Effector CD4-positive, alpha-beta T cell (primary cell): ENCODE results near the gene ANAPC15.

Experiments
- DNase-seq: peaks from one replicate; pipeline ENCODE4 v3.0.0-alpha.2; 2020

Gene ANAPC15

GRCh38 chr11:72124046-72124445 is 11.6 kb upstream of the ANAPC15 start:
- DNase-seq: no peak

DNA sequence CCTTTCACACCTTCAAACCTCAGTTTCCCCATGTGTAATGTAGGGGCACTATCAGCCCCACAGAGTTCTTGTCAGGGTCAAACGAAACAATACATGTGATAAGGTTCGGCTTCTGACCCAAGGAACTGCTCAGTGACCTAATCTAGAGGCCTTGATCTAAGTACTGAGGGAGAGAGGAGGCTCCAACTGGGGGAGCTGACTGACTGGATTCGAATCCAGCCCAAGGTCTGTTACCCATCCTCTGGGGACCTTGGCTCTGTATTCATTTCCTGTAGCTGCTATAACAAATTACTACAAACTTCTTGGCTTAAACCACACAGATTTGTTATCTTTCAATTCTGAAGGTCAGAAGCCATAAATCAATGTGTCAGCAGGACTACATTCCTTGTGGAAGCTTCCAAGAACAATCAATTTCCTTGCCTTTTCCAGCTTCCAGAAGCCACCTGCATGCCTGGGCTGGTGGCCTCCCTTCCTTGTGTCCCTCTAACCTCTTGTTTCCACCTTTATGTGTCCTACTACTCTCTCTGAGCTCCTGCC is 10.7 kb upstream of the ANAPC15 start:
- DNase-seq: no peak

DNA sequence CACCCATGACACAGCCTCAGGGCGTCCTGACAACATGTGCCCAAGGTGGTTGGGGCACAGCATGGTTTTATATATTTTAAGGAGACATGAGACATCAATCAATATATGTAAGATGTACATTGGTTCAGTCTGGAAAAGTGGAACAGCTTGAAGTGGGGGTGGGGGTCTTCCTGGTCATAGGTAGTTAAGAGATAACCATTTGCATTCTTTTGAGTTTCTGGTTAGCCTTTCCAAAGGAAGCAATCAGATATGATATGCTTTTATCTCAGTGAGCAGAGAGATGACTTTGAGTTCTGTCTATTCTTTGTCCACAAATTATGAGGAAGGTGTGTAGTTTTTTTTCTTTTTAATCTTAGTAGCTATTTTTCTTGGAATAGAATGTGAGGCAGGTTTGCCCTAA is 10.1 kb upstream of the ANAPC15 start:
- no peak for DNase-seq

- DNase-seq: no peak
Observed at GRCh38 chr11:72120930-72121329, 8.4 kb upstream of the ANAPC15 start.

DNA sequence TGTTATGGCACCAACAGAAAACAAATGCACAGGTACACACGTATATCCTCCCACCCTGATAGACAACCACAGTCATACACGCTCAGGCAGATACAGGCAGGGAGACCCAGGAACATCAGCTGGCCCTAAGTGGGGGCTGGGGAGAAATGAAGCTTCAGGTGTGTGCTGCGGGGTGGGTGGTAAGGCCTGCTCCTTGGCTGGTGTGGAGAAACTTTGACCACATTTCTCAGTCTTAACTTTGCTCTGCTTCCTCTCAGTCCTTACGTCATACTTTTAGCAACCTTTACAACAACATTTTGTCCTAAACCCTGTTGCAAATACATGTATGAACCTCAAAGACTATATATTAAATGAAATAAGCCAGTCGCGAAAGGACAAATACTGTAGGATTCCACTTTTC is 6.7 kb upstream of the ANAPC15 start:
- DNase-seq: no peak

DNA sequence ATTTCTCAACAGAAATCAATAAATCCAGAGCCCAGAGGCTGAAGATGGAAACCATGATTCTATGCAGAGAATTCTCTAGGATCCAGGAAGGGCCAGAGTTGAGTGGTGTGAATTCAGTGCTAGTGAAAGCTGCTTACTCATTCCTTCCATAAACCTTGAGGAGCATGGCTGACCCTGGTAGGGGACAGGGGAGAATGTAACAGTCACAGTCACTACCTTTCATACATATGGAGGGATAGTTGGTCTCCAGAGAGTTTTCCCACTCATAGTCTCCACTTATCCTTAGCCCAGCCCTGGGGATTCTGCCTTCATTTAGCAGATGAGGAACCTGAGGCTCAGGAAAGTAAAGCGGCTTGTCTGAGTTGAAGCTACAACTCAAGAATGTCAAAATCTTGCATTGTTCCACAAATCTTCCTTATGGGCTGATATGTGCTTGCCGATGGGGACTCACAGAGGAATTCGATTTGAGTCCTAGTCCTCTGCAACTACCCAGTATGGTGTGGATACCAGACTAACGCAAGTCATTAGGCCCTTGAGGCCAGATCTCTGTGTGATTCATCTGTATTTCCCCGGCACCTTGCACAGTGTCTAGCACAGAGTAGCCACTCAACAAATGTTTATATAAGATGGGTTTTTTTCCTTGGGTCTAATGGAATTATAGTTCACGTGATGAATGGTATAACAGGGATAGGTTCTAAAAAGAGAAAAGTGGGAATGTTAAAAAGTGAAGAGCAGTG is 3.7 kb upstream of the ANAPC15 start:
- DNase-seq: no peak

GRCh38 chr11:72114570-72114969 is 2.1 kb upstream of the ANAPC15 start:
- DNase-seq: no peak

- DNase-seq: no peak
Observed at GRCh38 chr11:72112978-72113808, 698 bp upstream of the ANAPC15 start.

DNA sequence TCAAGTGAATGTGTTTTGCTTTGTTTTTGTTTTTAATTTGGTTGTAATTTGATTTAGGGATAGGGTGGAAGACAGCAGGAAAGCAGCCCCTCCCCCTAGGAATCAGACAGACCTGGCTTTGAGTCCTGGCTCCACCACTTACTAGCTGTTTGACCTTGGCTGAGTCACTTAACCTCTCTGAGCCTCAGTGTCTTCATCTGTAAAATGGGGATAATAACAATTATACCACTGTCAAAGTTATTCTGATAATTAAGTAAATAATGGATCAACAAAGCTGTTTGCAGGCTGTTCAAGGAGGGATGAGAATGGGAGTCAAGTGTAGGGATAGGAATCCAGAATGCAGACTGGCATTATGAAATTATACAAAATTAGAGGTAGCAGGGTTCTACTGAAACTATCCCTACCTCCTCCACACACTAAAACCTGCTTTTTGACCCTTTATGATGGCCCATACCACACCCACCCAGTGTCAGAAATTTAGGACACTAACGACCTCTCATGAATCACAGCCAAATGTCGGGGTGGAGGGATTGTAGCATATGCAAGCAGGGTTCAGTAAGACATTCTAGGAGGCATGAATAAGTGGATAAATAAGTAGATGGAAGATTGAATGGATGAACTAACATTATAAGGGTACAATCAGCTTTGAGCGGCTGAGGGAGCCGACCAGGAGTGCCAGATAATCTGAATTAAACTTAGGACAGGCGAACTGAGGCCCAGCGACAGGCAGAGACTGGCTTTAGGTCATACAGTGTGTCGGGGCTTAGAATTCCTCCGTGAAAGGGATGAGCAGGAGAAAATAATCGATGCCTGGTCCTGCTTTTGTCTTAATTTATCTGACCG is 974 bp downstream of the ANAPC15 start:
- DNase-seq: no peak

DNA sequence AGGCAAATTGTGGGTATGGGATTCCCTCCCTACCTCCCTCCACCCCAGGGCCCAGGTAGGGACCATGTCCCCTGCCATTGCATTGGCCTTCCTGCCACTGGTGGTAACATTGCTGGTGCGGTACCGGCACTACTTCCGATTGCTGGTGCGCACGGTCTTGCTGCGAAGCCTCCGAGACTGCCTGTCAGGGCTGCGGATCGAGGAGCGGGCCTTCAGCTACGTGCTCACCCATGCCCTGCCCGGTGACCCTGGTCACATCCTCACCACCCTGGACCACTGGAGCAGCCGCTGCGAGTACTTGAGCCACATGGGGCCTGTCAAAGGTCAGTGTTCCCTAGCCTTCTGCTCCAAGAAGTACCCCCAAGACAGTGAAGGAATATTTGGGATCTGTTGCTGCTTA is 6.6 kb downstream of the ANAPC15 start, which contains the start of gene TOMT:
Gene TOMT (plus strand): TSS at position 37 of the 400 bp plus-strand sequence. CDS start 28 bp downstream, at position 65.
- no peak for DNase-seq

DNA sequence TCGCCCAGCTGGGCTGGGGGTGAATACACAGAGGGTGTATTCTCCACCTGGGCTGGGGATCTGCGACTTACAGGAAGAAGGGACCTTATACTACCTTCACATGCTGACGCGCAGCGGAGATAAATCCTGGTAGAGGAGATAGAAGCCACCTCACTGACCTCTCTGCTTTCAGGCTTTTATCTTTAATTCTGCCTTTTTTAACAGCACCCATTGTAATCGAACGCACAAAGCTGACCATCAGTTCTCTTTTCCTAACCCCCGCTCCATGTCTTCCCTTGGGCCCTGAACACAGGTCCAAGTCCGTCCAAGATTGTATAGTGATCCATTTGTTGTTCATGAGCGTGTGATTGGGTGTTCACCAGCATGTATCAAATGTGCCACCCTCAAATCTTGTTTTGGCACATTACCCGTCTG is 8.7 kb downstream of the ANAPC15 start:
- no peak for DNase-seq

DNA sequence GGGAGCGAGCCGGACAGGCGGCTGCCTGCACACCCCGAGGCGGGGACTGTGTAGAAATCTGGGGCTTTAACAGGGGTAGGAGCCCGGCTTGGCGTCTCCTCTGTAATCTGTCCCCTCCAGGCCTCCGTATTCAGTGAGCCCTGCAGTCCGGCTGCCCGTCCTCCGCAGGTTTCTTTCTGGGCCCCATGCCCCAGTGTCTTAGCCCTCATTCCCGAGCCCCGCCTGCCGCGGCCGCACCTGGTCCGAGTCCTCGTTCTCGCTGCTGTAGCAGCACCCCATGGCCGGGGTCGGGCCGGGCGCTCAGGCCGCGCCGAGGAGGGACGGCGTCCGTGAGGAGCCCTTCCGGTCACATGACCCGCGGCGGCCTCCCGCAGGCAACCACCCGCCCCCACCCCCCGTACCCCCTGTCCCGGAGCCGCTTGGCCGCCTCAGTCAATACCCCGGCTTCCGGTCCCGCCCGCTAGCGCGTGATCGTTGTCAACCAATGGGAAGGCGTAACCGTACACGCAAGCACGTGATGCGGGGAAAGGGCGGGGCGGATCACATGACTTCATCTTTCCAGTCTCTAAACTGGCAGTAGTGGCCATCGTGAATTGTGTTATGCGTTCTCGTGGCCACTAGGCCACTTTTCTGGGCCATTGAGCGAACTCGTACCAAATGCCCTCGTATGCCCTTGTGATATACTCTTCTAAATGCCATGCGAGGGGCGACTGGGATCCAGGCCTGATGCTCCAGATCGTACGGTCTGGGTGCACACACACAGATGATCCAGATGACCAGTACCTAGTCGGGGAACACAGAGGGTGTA is 9.3 kb downstream of the ANAPC15 start, which contains the start of gene LAMTOR1:
Gene LAMTOR1 (minus strand): TSS at position 352 of the 808 bp plus-strand sequence. CDS start 73 bp downstream, at position 279.
- DNase-seq: peak; percentile 97

GRCh38 chr11:72102631-72102945 is 9.9 kb downstream of the ANAPC15 start:
- no peak for DNase-seq

DNA sequence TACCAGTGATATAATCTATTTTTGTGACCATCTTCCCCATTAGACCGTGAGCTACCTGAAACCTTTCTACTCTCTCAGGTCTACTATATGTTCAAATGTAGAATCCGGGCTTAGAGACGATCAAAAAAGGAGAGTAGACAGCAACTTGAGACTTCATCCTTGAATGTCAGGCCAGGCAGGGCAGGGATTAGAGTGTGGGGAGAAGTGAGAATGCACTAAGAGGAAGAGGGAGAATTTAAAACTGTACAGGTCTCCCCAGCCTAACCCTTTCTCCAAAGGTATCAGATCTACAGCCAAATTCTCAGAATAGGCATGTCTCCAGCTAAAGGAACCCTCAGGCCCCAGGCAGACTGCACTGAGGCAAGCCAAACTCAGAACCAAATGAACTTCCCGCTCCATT is 10.3 kb downstream of the ANAPC15 start:
- DNase-seq: no peak

DNA sequence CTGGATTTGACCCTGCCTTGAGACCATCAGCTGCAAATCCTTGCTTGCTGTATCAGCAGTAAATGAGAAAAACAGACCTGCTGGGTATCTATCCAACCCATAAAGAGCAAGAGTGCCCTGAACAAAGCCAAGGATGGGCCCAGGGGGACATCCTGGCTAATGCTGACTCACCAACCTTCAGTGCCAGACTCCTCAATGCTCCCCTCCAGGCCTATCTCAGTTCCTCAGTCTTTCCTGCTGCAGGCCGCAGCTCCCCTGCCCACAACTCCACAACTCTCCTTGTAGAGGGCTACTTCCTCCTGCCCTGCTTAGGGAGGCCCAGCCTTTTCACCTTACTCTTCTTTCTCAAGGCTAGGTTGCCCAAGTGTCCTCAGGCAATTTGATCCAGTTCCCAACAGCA is 12.0 kb downstream of the ANAPC15 start:
- DNase-seq: no peak

- no peak for DNase-seq
Observed at GRCh38 chr11:72100009-72100408, 12.5 kb downstream of the ANAPC15 start.

GRCh38 chr11:72098741-72099140 is 13.8 kb downstream of the ANAPC15 start:
- DNase-seq: no peak

DNA sequence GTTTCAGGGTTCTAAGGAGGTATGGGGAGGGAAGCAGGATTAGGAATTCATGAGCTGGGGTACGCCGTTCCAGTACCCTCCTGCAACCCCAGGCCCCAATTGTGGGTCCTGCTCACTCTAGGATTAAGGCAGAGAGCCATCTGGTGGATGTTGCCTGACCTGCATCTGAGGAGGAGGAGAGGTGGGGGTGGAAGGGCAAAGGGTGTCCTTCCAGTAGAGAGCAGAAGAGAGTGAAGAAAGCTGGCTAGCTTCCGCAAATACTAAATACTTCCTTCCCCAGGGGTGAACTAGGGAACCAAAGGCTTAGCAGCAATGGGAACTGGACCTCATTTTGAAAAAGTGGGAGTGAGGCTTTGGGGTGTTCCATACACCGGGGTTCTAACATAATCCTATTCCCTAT is 21.2 kb downstream of the ANAPC15 start:
- peak; percentile 63 for DNase-seq

DNA sequence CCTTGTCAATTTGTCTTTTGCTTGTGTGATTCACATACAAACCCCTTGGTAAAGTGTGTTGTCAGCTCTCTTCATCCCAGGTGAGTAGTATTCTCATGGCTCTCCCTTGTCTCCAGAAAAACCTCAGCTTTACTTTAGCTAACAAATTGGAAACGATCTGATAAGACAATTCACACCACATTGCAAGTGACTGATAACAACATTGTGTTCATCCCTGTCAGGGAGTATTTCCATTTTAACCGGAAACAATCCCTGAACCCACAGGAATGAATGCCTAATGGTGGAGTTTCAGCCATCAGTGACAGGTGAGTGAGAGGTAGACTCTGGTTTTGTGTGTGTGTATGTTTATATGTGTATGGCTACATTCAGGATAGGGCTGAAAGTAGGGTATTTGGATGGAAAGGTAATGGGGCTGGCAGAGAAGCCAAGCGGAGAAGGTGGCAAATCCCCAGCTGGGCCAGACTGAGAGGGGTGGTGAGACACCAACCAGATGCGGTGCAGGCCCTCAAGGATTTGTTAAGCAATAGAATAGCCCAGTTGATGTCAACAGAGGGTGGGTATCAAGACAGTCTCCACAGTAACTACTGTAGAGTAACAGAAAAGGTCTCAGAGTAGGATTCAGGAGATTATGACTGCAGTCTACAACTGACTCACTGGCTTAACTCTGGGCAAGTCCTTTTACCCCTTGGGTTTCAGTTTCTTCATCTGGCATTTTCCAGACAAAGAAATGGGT is 24.3 kb downstream of the ANAPC15 start:
- DNase-seq: no peak

DNA sequence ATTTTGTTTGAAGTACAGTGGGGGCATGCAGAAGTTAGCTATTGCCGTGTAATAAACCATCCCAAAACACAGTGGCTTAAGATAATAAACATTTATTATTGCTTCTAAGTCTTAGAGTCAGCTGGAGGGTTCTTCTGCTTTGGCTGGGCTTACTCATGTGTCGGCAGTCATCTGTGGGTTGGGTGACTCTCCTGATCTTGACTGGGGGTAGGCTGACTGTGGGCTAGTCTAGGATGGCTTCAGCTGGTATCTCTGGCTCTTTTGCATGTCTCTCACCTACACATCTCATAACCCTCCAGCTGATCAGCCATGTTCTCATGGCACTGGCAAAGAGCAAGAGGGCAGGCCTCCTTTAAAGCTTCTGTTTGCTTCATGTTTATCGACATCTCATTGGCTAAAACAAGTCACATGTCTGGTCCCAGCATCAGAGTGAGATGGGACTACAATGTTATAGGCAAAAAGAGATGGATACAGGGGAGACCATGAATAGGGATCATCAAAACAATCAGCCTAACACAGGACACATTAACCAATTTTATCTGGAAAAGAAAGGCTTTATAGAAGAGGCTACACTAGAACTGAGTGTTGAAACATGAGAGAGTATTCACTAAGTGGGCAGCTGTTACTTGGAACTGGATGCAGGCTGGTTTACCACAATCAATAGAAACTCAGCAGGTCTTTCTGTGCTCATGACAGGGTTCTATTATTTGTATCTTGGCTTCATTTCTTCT is 26.7 kb downstream of the ANAPC15 start:
- no peak for DNase-seq

GRCh38 chr11:72084965-72085364 is 27.5 kb downstream of the ANAPC15 start:
- no peak for DNase-seq
